T1000 (cell line): ENCODE results near the gene PRAME.
"Not testable (repeated sequence)": the region's sequence is repeated elsewhere in the genome, so short reads cannot be mapped to it uniquely, and the experiment has no call there.

Experiments
- DNase-seq: peaks from one replicate; lab custom pipeline; 2025; ENCODE audit warnings: mixed read lengths; lab: John Stamatoyannopoulos, UW

The PRAME gene

DNA sequence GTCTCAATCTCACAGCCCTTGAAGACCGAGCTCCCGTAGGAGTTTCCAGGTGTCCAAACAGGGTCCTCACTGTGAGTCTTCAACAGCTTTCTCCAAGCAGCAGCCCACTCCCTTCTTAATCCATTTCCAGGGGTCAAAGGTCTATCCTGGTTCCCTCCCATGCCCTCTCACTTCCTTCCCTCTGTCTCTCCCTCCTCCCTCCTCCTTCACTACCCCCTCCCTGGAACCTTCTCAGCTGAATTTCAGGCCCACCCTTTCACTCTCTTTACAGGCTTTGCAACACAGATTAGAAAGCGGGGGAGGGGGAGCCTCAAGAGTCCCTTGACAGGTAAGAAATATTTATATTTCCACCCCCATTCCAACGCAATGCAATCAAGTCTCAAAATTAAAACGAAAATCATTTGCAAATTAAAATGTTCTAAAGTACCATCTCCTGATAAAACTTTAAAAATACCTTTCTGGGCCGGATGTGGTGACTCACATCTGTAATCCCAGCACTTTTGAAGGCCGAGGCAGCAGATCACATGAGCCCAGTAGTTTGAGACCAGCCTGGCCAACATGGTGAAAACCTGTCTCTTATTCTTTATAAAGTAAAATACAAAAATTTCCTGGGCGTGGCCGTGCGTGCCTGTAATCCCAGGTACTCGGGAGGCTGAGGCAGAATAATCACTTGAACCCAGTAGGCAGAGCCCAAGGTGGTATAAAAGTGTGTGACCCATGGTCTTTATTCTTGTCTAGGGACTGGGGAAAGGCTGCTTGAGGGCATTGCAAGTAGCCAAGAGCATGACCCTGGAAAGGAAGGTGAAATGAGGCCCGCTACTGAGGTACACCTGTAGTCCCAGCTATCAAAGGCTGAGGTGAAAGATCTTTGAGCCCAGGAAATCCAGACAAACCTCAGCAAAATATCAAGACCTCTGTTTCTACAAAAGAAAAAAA, 38.1 kb downstream of the PRAME start:
- no peak for DNase-seq

DNA sequence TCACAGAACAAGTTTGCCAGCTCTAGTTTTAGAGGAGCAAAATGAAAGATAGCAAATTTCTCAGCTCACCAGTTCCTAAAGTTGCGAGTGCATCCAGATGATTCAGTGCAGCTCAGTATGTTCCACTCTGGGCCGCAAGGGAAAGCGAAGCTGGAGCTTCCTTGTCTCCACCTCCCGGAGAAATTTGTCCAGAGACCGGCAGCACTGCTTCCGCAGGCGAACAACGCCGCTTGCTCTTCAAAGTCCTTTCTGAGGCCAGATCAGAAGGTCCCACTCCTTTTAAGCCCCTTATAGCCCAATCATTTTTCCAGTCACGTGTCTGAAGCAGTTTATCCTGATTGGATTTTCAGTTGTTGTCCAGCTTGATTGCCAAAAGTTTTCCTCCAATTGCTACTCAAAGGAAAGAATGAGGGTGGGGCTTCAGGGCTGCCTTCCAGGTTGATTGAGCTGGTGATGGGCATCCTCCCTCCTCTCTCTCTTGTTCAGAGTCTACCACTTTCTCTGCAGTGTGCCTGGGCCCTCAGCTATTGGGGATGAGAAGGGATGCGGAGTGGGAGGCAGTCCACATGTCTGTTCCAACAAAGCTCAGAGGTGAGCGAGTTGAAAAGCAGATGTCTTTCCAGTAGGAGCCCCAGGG, 38.9 kb downstream of the PRAME start, which contains the start of gene ZNF280A:
Gene ZNF280A (minus strand): TSS at position 251 of the 637 bp plus-strand sequence. CDS start 4,640 bp downstream, outside the sequence.
- DNase-seq, result no peak

- DNase-seq, result no peak
Measured at GRCh38 chr22:22519591-22519990, 39.5 kb downstream of the PRAME start.

GRCh38 chr22:22516992-22517391, 42.1 kb downstream of the PRAME start:
- DNase-seq, result no peak

DNA sequence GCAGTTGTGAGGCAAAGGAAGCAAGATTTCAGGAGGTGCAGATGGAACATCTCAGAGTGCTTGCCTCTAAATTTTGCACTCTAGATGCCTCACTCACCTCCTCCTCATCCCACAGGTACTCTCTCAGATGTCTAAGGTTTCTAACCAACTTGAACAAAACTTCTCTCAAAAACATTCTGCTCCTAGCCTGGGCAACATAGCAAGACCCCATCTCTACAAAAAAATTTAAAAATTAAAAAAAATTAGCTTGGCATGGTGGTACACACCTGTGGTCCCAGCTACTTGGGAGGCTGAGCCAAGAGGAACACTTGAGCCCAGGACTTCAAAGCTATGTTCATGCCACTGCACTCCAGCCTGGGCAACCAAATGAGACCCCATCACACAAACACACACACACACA, 43.2 kb downstream of the PRAME start:
- DNase-seq, result no peak

DNA sequence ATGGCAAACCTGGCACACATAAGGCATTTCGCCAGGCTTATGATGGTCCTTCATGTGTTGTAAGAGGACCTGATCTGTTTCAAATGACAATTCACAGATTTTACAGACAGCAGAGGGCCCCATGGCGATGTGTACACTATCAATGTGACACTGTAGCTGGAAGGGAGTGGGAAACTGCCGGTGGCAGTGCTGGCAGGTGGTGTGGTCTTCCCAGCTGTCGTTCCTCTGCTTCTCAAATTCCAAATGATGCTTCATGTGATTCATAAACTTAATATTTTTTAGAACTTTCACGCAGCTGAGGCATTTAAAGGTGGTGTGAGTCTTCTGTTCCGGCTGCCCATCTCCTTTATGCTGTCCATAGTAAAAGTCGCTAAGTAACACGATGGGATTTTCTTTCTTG, 44.6 kb downstream of the PRAME start:
- not testable (repeated sequence) for DNase-seq

DNA sequence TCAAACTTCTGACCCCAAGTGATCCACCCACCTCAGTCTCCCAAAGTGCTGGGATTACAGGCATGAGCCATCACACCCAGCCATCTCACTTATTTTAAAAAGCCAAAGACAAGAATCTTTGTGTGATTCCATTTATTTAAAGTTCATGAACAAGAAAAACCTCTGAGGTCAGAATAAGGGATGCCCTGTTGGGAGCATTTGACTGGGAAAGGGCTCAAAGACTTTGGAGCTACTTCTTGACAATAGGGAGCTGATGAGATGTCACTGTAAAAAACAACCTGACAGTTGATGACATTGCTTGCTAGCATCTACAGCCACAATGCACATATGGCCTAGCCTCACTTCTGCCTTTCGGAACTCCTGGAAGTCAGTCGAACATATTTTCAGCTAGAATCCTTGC, 45.4 kb downstream of the PRAME start:
- no peak for DNase-seq

GRCh38 chr22:22512951-22513350, 46.1 kb downstream of the PRAME start:
- DNase-seq, result no peak

GRCh38 chr22:22510833-22511232, 48.2 kb downstream of the PRAME start:
- DNase-seq, result not testable (repeated sequence)

DNA sequence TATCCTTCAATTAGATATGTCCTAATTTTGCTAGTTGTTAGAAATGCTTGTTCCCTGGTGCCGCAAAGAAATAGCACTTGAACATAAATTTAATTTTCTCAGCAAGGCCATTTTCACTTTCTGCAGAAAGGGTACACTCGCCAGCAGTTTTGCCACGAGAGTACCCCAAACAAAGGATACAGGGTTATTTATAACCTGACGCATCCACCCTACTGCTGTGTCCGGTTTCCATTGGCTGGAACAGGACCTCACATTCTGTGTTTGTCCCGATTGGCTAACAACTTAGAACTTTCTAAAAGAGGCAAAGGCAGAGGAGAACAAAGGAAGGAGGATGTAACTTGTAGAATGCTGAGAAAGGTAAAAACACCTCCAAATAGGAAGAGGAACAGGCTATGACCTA, 49.2 kb downstream of the PRAME start:
- not testable (repeated sequence) for DNase-seq

GRCh38 chr22:22508274-22509176, 50.5 kb downstream of the PRAME start, which contains the start of gene ZNF280B:
ZNF280B (minus strand) TSS chr22:22508742; CDS start chr22:22489398, 19,344 bp downstream.
- DNase-seq, result no peak

DNA sequence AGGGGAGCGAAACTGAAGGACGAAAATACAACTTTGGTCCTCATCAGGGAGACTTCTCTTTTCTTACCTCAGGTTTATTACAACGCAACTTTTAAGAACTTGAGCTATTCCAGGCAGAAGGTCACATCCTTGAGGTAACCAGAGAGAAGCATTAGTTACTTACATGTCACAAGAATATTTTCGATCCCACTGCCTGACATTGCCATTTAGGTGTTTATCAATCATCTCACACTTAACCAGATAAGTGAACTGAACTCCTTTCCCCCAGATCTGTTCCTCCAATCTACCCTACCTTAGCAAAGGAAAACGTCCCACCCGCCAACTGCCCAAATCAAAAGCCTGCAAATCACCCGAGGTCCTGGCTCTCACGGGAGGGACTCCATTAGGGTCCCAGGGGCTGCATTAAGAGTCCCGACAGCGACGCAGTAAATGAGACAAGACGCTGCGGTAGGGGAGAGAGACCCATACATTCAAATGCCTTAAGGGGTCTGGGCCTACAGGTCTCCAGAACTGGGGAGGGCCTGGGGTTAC, 51.3 kb downstream of the PRAME start:
- no peak for DNase-seq

DNA sequence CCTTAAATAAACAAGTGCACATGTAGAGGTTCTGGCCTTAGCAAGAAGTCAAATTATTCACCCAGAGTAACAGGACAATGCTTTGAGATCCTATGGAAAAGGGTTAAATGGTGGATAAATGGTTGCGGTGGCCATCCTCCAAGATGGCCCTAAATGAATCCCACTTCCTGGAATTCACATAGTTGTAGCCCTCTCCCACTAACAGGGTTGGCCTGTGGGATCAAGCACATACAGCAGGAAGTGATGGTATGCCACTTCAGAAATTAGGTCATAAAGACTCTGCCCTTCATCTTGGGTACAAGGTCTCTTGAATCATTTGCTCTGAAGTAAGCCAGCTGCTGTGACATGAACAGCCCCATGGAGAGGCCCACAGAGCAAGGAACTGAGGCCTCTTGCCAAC, 52.3 kb downstream of the PRAME start:
- DNase-seq, result no peak

DNA sequence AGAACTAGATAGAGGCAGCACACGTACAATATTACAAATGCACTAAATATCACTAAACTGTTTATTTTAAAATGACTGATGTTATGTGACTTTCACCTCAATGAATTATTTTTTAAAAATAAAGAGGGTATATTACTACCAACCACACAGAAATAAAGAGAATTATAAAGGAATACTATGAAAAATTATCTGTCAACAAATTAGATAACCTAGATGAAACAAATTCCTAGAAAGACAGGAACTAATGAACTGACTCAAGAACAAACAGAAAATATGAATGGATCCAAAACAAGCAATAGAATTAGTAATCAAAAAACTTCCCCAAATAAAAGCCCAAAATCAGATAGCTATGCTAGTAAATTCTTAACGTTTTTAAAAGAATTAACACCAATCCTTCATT, 60.8 kb downstream of the PRAME start:
- no peak for DNase-seq
